Adipocyte (in vitro differentiated cells): ENCODE results near the gene DPP6.

Experiments
- DNase-seq: peaks from one replicate; pipeline ENCODE4 v3.0.0-alpha.2; 2015; ENCODE audit warnings: low read depth
- H3K27me3 ChIP-seq: replicated peaks from 2 replicates; pipeline ENCODE4 v1.7.0; 2013; ENCODE audit warnings: mild to moderate bottlenecking, low read length, moderate library complexity; ENCODE audit not compliant: control insufficient read depth, insufficient read depth
- H3K36me3 ChIP-seq: 2 replicates; pipeline ENCODE4 v1.7.0; 2013; ENCODE audit warnings: low read length, mild to moderate bottlenecking, moderate library complexity; ENCODE audit not compliant: control insufficient read depth, insufficient read depth, severe bottlenecking
- H3K4me1 ChIP-seq: 2 replicates; pipeline ENCODE4 v1.7.0; 2013; ENCODE audit warnings: mild to moderate bottlenecking, low read length, moderate library complexity; ENCODE audit not compliant: control insufficient read depth, insufficient read depth
- H3K4me3 ChIP-seq: 2 replicates; pipeline ENCODE4 v1.7.0; 2013; ENCODE audit warnings: mild to moderate bottlenecking, low read length, moderate library complexity
- H3K9ac ChIP-seq: 2 replicates; pipeline ENCODE4 v1.7.0; 2013; ENCODE audit warnings: mild to moderate bottlenecking, low read length, moderate library complexity
- H3K9me3 ChIP-seq: 2 replicates; pipeline ENCODE4 v1.7.0; 2013; ENCODE audit warnings: mild to moderate bottlenecking, low read length, moderate library complexity; ENCODE audit not compliant: control insufficient read depth

DPP6 gene

GRCh38 chr7:154482863-154483262 is 430.7 kb downstream of the DPP6 start:
- no peak overlapping the region for H3K4me3 ChIP-seq
- DNase-seq: no peak
- H3K27me3 ChIP-seq: no peaks in the 10 kb centered on the region
- peaks cover 2% of the 10 kb centered on the region for H3K9me3 ChIP-seq
- H3K4me1 ChIP-seq: no peaks in the 10 kb centered on the region
- no peak overlapping the region for H3K9ac ChIP-seq
- H3K36me3 ChIP-seq: no peaks in the 10 kb centered on the region

- Histone ChIP-seq H3K9ac (no peak overlapping the region), H3K36me3 (no peaks in the 10 kb centered on the region), H3K27me3 (no peaks in the 10 kb centered on the region), H3K4me1 (no peaks in the 10 kb centered on the region), H3K4me3 (no peak overlapping the region), H3K9me3 (peaks cover 2% of the 10 kb centered on the region)
- no peak for DNase-seq
Measured at GRCh38 chr7:154484406-154484805, 432.2 kb downstream of the DPP6 start.

- H3K36me3 ChIP-seq: no peaks in the 10 kb centered on the region
- H3K4me3 ChIP-seq: no peak overlapping the region
- H3K4me1 ChIP-seq: no peaks in the 10 kb centered on the region
- DNase-seq: no peak
- H3K9me3 ChIP-seq: peaks cover 2% of the 10 kb centered on the region
- no peak overlapping the region for H3K9ac ChIP-seq
- H3K27me3 ChIP-seq: no peaks in the 10 kb centered on the region
Measured at GRCh38 chr7:154484943-154485342, 432.7 kb downstream of the DPP6 start.

DNA sequence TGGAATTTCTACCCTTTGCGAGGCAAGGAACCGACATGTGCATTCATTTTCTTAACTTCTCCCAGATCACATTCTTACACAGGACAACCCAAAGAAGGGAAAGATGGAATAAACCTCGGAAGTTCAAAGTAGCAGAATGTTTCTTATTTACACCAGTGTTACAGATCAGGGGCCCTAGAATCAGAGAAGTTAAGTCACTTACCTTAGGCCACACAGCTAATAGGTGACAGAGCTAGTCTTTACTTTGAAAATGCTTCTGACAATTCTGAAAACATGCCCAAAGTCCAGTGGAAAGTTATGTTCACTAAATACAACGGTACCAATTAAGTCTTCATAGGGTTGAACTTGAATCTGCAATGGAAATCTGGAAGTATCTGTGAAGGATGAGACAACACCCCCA is 437.7 kb downstream of the DPP6 start:
- Histone ChIP-seq H3K4me3 (no peak overlapping the region), H3K9ac (no peak overlapping the region)
- DNase-seq: no peak

DNA sequence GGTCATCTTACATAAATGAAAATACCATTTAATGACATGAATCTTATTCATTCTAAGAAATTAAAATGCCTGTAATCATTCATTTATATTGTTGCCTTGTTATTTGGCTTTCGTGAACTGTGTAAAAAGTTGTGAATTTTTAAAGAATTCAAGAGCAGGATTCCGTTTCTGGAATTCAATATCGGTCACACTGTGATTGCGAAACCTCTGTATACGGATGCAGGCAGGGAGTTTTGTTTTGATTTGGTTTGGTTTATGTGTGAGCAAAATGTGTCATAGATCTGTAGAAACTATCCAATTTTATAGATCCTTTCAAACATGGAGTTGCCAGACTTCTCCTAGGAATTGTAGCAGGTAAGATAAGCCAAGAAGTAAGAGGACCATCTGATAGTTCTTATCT is 441.4 kb downstream of the DPP6 start:
- H3K4me3 ChIP-seq: no peak overlapping the region
- no peaks in the 10 kb centered on the region for H3K9me3 ChIP-seq
- H3K27me3 ChIP-seq: no peaks in the 10 kb centered on the region
- no peaks in the 10 kb centered on the region for H3K36me3 ChIP-seq
- no peaks in the 10 kb centered on the region for H3K4me1 ChIP-seq
- DNase-seq: no peak
- no peak overlapping the region for H3K9ac ChIP-seq

More for the DNA sequence above, 437.7 kb downstream of the DPP6 start:
- Histone ChIP-seq H3K9me3 (no peaks in the 10 kb centered on the region), H3K4me1 (no peaks in the 10 kb centered on the region), H3K36me3 (no peaks in the 10 kb centered on the region), H3K27me3 (no peaks in the 10 kb centered on the region)

- Histone ChIP-seq H3K9me3 (no peaks in the 10 kb centered on the region), H3K27me3 (no peaks in the 10 kb centered on the region), H3K4me1 (no peaks in the 10 kb centered on the region), H3K4me3 (no peak overlapping the region), H3K9ac (no peak overlapping the region), H3K36me3 (no peaks in the 10 kb centered on the region)
- DNase-seq: no peak
Measured at GRCh38 chr7:154497751-154498150, 445.6 kb downstream of the DPP6 start.

DNA sequence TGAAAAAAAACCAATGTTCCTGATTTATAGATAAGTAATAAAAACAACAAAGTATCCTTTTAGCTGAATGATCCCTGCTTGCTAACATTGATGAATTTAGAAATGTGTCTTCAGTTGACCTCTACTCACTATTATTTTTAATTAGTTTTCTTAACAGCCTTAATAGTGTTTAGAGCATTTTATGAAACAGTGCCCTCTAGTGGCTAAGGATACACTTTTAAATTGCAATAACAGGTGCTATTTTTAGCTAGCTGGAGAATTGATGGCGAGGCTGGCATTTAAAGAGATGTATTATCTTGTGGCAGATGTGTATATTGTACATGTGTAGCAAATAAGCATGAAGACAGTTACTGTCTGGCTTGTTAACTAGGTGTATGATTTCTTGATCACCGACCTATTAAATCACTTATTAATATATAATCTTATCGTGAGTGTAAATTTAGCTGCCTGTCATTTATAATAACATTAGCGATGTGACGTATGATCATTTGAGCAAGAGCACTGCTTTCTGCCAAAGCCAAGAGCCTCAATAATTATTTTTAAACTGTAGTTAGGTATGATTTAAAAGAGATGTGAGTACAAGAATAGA is 451.9 kb downstream of the DPP6 start:
- Histone ChIP-seq H3K27me3 (no peaks in the 10 kb centered on the region), H3K4me1 (no peaks in the 10 kb centered on the region), H3K9me3 (no peaks in the 10 kb centered on the region), H3K4me3 (no peak overlapping the region), H3K9ac (no peak overlapping the region), H3K36me3 (no peaks in the 10 kb centered on the region)
- DNase-seq: peak; percentile 65

- no peaks in the 10 kb centered on the region for H3K36me3 ChIP-seq
Measured at GRCh38 chr7:154504918-154505317, 452.7 kb downstream of the DPP6 start.

GRCh38 chr7:154505362-154505761 is 453.2 kb downstream of the DPP6 start:
- Histone ChIP-seq H3K4me1 (no peaks in the 10 kb centered on the region), H3K9me3 (peaks cover 6% of the 10 kb centered on the region), H3K4me3 (no peak overlapping the region), H3K36me3 (no peaks in the 10 kb centered on the region), H3K9ac (no peak overlapping the region), H3K27me3 (no peaks in the 10 kb centered on the region)
- DNase-seq: no peak

More at GRCh38 chr7:154504918-154505317, 452.7 kb downstream of the DPP6 start:
- no peak for DNase-seq
- Histone ChIP-seq H3K27me3 (no peaks in the 10 kb centered on the region), H3K9ac (no peak overlapping the region), H3K4me1 (no peaks in the 10 kb centered on the region), H3K4me3 (no peak overlapping the region), H3K9me3 (peaks cover 6% of the 10 kb centered on the region)

GRCh38 chr7:154509192-154509591 is 457.0 kb downstream of the DPP6 start:
- Histone ChIP-seq H3K9me3 (peaks cover 6% of the 10 kb centered on the region), H3K4me1 (no peaks in the 10 kb centered on the region), H3K27me3 (no peaks in the 10 kb centered on the region), H3K9ac (no peak overlapping the region), H3K36me3 (no peaks in the 10 kb centered on the region), H3K4me3 (no peak overlapping the region)
- no peak for DNase-seq

GRCh38 chr7:154512121-154512833 is 460.1 kb downstream of the DPP6 start:
- no peaks in the 10 kb centered on the region for H3K27me3 ChIP-seq
- no peaks in the 10 kb centered on the region for H3K36me3 ChIP-seq
- no peaks in the 10 kb centered on the region for H3K4me1 ChIP-seq
- DNase-seq: no peak
- peaks cover 6% of the 10 kb centered on the region for H3K9me3 ChIP-seq
- H3K9ac ChIP-seq: no peak overlapping the region
- H3K4me3 ChIP-seq: no peak overlapping the region

- Histone ChIP-seq H3K4me1 (no peaks in the 10 kb centered on the region), H3K36me3 (no peaks in the 10 kb centered on the region), H3K9ac (no peak overlapping the region), H3K27me3 (no peaks in the 10 kb centered on the region), H3K9me3 (peaks cover 4% of the 10 kb centered on the region), H3K4me3 (no peak overlapping the region)
- DNase-seq: no peak
Measured at GRCh38 chr7:154517768-154518167, 465.6 kb downstream of the DPP6 start.
